ENCODE measurements around the gene MAPKAPK2.

The MAPKAPK2 gene

GRCh38 chr1:206723805-206724472 lies 39.2 kb downstream of the MAPKAPK2 start:
- DNase-seq = peak; percentile 77

GRCh38 chr1:206725109-206725963 lies 40.6 kb downstream of the MAPKAPK2 start:
- peak; percentile 61 for DNase-seq

- DNase-seq = no peak
These were observed 43.4 kb downstream of the MAPKAPK2 start for GRCh38 chr1:206727981-206728696.

GRCh38 chr1:206728697-206728987 lies 43.9 kb downstream of the MAPKAPK2 start:
- DNase-seq = no peak

- no peak for DNase-seq
These were observed 44.3 kb downstream of the MAPKAPK2 start for GRCh38 chr1:206729050-206729449.

- DNase-seq = no peak
These were observed 44.8 kb downstream of the MAPKAPK2 start for GRCh38 chr1:206729507-206729906.

GRCh38 chr1:206732508-206732907 lies 47.8 kb downstream of the MAPKAPK2 start:
- no peak for DNase-seq

GRCh38 chr1:206732992-206733391 lies 48.3 kb downstream of the MAPKAPK2 start:
- DNase-seq = no peak

GRCh38 chr1:206734499-206735142 lies 49.9 kb downstream of the MAPKAPK2 start:
- peak; percentile 32 for DNase-seq

- DNase-seq = no peak
These were observed 50.9 kb downstream of the MAPKAPK2 start for GRCh38 chr1:206735553-206736031.

GRCh38 chr1:206736878-206737728 lies 52.4 kb downstream of the MAPKAPK2 start:
- no peak for DNase-seq

GRCh38 chr1:206737729-206738201 lies 53.1 kb downstream of the MAPKAPK2 start:
- no peak for DNase-seq

GRCh38 chr1:206738370-206739366 lies 54.0 kb downstream of the MAPKAPK2 start:
- DNase-seq = peak; percentile 48

- no peak for DNase-seq
These were observed 54.8 kb downstream of the MAPKAPK2 start for GRCh38 chr1:206739411-206740076.

GRCh38 chr1:206741142-206741701 lies 56.5 kb downstream of the MAPKAPK2 start:
- DNase-seq = no peak

- no peak for DNase-seq
These were observed 58.1 kb downstream of the MAPKAPK2 start for GRCh38 chr1:206742719-206743383.

GRCh38 chr1:206744683-206745082 lies 60.0 kb downstream of the MAPKAPK2 start:
- DNase-seq = no peak

- no peak for DNase-seq
These were observed 60.6 kb downstream of the MAPKAPK2 start for GRCh38 chr1:206745301-206745700.

All from HCEC 1CT (cell line).